ENCODE results near the gene DECR2.

DNA sequence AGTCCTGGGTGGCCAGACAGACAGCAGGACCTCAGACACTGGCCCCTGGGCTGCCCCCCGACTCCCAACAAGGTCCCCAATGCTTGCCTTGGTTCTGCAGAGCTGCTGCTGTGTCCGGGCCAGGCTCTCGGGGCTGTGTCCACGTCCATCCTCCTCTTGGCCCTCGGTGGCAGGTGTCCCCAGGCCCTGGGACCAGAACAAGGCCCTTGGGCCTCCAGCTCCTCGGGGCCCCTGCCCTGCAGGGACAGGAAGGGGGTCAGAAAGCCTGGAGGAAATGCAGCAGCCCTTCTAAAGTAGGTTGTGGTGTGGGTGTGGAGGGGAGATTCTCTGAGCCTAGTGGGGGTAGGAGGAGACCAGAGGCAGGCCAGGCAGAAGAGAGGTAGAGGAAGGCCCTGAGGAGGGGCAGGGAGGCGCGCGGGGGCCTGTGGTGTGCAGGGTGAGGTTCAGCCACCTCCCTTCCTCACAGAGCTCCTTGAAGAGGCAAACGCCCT is 46.7 kb upstream of the DECR2 start:
- no peak for TF ChIP-seq POLR2A (IDR thresholded peaks at IDR 0.05)
- TF ChIP-seq, protein P1, sequence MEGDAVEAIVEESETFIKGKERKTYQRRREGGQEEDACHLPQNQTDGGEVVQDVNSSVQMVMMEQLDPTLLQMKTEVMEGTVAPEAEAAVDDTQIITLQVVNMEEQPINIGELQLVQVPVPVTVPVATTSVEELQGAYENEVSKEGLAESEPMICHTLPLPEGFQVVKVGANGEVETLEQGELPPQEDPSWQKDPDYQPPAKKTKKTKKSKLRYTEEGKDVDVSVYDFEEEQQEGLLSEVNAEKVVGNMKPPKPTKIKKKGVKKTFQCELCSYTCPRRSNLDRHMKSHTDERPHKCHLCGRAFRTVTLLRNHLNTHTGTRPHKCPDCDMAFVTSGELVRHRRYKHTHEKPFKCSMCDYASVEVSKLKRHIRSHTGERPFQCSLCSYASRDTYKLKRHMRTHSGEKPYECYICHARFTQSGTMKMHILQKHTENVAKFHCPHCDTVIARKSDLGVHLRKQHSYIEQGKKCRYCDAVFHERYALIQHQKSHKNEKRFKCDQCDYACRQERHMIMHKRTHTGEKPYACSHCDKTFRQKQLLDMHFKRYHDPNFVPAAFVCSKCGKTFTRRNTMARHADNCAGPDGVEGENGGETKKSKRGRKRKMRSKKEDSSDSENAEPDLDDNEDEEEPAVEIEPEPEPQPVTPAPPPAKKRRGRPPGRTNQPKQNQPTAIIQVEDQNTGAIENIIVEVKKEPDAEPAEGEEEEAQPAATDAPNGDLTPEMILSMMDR (IDR thresholded peaks at IDR 0.05), result no peak

Data from Peyer's patch (tissue), 4 donors.